Measurements from ENCODE around the gene USP17L22. TPM values are rescaled to one million over a fixed set of nuclear protein-coding genes. Genes with fewer than 3 reads are reported as not detected.

Gene USP17L22, protein sequence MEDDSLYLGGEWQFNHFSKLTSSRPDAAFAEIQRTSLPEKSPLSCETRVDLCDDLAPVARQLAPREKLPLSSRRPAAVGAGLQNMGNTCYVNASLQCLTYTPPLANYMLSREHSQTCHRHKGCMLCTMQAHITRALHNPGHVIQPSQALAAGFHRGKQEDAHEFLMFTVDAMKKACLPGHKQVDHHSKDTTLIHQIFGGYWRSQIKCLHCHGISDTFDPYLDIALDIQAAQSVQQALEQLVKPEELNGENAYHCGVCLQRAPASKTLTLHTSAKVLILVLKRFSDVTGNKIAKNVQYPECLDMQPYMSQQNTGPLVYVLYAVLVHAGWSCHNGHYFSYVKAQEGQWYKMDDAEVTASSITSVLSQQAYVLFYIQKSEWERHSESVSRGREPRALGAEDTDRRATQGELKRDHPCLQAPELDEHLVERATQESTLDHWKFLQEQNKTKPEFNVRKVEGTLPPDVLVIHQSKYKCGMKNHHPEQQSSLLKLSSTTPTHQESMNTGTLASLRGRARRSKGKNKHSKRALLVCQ
- total RNA-seq (2022; extraction: Qiagen RNA extraction; ENCODE audit: low read depth): not detected in 5 replicates

DNA sequence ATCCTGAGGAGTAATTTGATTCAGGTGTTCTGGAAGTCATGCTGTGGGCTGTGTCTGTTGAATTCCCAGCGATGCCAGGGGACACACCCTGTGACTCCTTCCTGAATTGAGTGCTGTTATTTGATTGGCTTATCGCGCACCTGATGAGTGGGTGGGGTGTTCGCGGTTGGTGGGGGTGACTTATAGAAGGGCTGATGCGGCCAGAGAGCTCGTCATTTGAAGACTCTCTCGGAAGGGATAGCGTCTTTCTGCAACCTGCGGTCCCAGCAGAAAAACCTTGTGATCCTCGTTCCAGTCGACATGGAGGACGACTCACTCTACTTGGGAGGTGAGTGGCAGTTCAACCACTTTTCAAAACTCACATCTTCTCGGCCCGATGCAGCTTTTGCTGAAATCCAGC is at the start of gene USP17L22:
TSS of gene USP17L22 (plus strand) at position 301 of the 400 bp plus-strand sequence. CDS start at position 301, 0 bp downstream.

DNA sequence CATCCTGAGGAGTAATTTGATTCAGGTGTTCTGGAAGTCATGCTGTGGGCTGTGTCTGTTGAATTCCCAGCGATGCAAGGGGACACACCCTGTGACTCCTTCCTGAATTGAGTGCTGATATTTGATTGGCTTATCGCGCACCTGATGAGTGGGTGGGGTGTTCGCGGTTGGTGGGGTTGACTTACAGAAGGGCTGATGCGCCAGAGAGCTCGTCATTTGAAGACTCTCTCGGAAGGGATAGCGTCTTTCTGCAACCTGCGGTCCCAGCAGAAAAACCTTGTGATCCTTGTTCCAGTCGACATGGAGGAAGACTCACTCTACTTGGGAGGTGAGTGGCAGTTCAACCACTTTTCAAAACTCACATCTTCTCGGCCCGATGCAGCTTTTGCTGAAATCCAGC is 47.6 kb upstream of the USP17L22 start, which contains the start of gene USP17L12:
TSS of gene USP17L12 (plus strand) at position 301 of the 400 bp plus-strand sequence. CDS start at position 301, 0 bp downstream.

DNA sequence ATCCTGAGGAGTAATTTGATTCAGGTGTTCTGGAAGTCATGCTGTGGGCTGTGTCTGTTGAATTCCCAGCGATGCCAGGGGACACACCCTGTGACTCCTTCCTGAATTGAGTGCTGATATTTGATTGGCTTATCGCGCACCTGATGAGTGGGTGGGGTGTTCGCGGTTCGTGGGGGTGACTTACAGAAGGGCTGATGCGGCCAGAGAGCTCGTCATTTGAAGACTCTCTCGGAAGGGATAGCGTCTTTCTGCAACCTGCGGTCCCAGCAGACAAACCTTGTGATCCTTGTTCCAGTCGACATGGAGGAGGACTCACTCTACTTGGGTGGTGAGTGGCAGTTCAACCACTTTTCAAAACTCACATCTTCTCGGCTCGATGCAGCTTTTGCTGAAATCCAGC is 42.8 kb upstream of the USP17L22 start, which contains the start of gene USP17L13:
TSS of gene USP17L13 (plus strand) at position 301 of the 400 bp plus-strand sequence. CDS start at position 301, 0 bp downstream.

DNA sequence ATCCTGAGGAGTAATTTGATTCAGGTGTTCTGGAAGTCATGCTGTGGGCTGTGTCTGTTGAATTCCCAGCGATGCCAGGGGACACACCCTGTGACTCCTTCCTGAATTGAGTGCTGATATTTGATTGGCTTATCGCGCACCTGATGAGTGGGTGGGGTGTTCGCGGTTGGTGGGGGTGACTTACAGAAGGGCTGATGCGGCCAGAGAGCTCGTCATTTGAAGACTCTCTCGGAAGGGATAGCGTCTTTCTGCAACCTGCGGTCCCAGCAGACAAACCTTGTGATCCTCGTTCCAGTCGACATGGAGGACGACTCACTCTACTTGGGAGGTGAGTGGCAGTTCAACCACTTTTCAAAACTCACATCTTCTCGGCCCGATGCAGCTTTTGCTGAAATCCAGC is 33.3 kb upstream of the USP17L22 start, which contains the start of gene USP17L15:
TSS of gene USP17L15 (plus strand) at position 301 of the 400 bp plus-strand sequence. CDS start at position 301, 0 bp downstream.

DNA sequence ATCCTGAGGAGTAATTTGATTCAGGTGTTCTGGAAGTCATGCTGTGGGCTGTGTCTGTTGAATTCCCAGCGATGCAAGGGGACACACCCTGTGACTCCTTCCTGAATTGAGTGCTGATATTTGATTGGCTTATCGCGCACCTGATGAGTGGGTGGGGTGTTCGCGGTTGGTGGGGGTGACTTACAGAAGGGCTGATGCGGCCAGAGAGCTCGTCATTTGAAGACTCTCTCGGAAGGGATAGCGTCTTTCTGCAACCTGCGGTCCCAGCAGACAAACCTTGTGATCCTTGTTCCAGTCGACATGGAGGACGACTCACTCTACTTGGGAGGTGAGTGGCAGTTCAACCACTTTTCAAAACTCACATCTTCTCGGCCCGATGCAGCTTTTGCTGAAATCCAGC is 23.8 kb upstream of the USP17L22 start, which contains the start of gene USP17L17:
TSS of gene USP17L17 (plus strand) at position 301 of the 400 bp plus-strand sequence. CDS start at position 301, 0 bp downstream.

DNA sequence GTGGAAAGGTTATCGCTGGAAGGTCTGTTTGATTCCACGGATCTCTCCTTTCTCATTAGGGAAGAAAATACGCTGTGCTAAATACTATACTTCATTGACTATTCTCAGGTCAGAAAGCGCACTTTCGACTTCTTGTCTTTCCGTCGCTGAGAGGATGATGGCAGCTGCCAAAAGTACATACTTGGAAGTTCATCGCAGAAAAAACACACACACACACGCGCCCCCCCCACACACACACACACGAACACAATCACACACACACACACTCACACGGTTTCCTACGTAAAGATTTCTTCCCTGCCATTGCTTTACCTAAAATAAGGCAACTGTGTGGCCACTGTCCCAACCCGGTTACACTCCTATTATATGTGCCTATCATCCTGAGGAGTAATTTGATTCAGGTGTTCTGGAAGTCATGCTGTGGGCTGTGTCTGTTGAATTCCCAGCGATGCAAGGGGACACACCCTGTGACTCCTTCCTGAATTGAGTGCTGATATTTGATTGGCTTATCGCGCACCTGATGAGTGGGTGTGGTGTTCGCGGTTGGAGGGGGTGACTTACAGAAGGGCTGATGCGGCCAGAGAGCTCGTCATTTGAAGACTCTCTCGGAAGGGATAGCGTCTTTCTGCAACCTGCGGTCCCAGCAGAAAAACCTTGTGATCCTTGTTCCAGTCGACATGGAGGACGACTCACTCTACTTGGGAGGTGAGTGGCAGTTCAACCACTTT is 19.3 kb upstream of the USP17L22 start, which contains the start of gene USP17L18:
TSS of gene USP17L18 (plus strand) at position 678 of the 728 bp plus-strand sequence. CDS start at position 678, 0 bp downstream.

DNA sequence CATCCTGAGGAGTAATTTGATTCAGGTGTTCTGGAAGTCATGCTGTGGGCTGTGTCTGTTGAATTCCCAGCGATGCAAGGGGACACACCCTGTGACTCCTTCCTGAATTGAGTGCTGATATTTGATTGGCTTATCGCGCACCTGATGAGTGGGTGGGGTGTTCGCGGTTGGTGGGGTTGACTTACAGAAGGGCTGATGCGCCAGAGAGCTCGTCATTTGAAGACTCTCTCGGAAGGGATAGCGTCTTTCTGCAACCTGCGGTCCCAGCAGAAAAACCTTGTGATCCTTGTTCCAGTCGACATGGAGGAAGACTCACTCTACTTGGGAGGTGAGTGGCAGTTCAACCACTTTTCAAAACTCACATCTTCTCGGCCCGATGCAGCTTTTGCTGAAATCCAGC is 14.3 kb upstream of the USP17L22 start, which contains the start of gene USP17L19:
TSS of gene USP17L19 (plus strand) at position 301 of the 400 bp plus-strand sequence. CDS start at position 301, 0 bp downstream.

DNA sequence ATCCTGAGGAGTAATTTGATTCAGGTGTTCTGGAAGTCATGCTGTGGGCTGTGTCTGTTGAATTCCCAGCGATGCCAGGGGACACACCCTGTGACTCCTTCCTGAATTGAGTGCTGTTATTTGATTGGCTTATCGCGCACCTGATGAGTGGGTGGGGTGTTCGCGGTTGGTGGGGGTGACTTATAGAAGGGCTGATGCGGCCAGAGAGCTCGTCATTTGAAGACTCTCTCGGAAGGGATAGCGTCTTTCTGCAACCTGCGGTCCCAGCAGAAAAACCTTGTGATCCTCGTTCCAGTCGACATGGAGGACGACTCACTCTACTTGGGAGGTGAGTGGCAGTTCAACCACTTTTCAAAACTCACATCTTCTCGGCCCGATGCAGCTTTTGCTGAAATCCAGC is 9.6 kb upstream of the USP17L22 start, which contains the start of gene USP17L20:
TSS of gene USP17L20 (plus strand) at position 301 of the 400 bp plus-strand sequence. CDS start at position 301, 0 bp downstream.

DNA sequence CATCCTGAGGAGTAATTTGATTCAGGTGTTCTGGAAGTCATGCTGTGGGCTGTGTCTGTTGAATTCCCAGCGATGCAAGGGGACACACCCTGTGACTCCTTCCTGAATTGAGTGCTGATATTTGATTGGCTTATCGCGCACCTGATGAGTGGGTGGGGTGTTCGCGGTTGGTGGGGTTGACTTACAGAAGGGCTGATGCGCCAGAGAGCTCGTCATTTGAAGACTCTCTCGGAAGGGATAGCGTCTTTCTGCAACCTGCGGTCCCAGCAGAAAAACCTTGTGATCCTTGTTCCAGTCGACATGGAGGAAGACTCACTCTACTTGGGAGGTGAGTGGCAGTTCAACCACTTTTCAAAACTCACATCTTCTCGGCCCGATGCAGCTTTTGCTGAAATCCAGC is 4.8 kb upstream of the USP17L22 start, which contains the start of gene USP17L21:
TSS of gene USP17L21 (plus strand) at position 301 of the 400 bp plus-strand sequence. CDS start at position 301, 0 bp downstream.

Other genes with a start within 250 kb of the USP17L22 start
- not detected in 5 replicates for gene FAM90A26, start 97.2 kb upstream of the USP17L22 start, total RNA-seq (2022; extraction: Qiagen RNA extraction; ENCODE audit: low read depth)
- gene USP17L10, start 57.0 kb upstream of the USP17L22 start, total RNA-seq (2022; extraction: Qiagen RNA extraction; ENCODE audit: low read depth): not detected in 5 replicates
- not detected in 5 replicates for gene USP17L11, start 52.2 kb upstream of the USP17L22 start, total RNA-seq (2022; extraction: Qiagen RNA extraction; ENCODE audit: low read depth)
- gene USP17L12, start 47.5 kb upstream of the USP17L22 start, total RNA-seq (2022; extraction: Qiagen RNA extraction; ENCODE audit: low read depth): not detected in 5 replicates
- not detected in 5 replicates for gene USP17L13, start 42.7 kb upstream of the USP17L22 start, total RNA-seq (2022; extraction: Qiagen RNA extraction; ENCODE audit: low read depth)
- not detected in 5 replicates for gene USP17L15, start 33.2 kb upstream of the USP17L22 start, total RNA-seq (2022; extraction: Qiagen RNA extraction; ENCODE audit: low read depth)
- gene USP17L17, start 23.7 kb upstream of the USP17L22 start, total RNA-seq (2022; extraction: Qiagen RNA extraction; ENCODE audit: low read depth): not detected in 5 replicates
- not detected in 5 replicates for gene USP17L18, start 19.0 kb upstream of the USP17L22 start, total RNA-seq (2022; extraction: Qiagen RNA extraction; ENCODE audit: low read depth)
- not detected in 5 replicates for gene USP17L19, start 14.2 kb upstream of the USP17L22 start, total RNA-seq (2022; extraction: Qiagen RNA extraction; ENCODE audit: low read depth)
- gene USP17L20, start 9.5 kb upstream of the USP17L22 start, total RNA-seq (2022; extraction: Qiagen RNA extraction; ENCODE audit: low read depth): not detected in 5 replicates
- gene USP17L21, start 4.7 kb upstream of the USP17L22 start, total RNA-seq (2022; extraction: Qiagen RNA extraction; ENCODE audit: low read depth): not detected in 5 replicates
- not detected in 5 replicates for gene USP17L24, start 57.5 kb downstream of the USP17L22 start, total RNA-seq (2022; extraction: Qiagen RNA extraction; ENCODE audit: low read depth)
- gene USP17L25, start 62.3 kb downstream of the USP17L22 start, total RNA-seq (2022; extraction: Qiagen RNA extraction; ENCODE audit: low read depth): not detected in 5 replicates
- gene USP17L26, start 67.0 kb downstream of the USP17L22 start, total RNA-seq (2022; extraction: Qiagen RNA extraction; ENCODE audit: low read depth): not detected in 5 replicates
- gene USP17L5, start 71.8 kb downstream of the USP17L22 start, total RNA-seq (2022; extraction: Qiagen RNA extraction; ENCODE audit: low read depth): not detected in 5 replicates
- gene USP17L27, start 76.5 kb downstream of the USP17L22 start, total RNA-seq (2022; extraction: Qiagen RNA extraction; ENCODE audit: low read depth): not detected in 5 replicates
- not detected in 5 replicates for gene USP17L28, start 81.3 kb downstream of the USP17L22 start, total RNA-seq (2022; extraction: Qiagen RNA extraction; ENCODE audit: low read depth)
- gene USP17L29, start 86.0 kb downstream of the USP17L22 start, total RNA-seq (2022; extraction: Qiagen RNA extraction; ENCODE audit: low read depth): not detected in 5 replicates
- gene USP17L30, start 95.5 kb downstream of the USP17L22 start, total RNA-seq (2022; extraction: Qiagen RNA extraction; ENCODE audit: low read depth): not detected in 5 replicates
- gene DEFB131A, start 176.8 kb downstream of the USP17L22 start, total RNA-seq (2022; extraction: Qiagen RNA extraction; ENCODE audit: low read depth): not detected in 5 replicates

Data from A549 treated with CpdA at 1 μM for 4 hours (cell line).